GOT3 (cell line): ENCODE measurements around the gene AUTS2.

Source experiments
- DNase-seq: peaks from one replicate; lab custom pipeline; 2025; ENCODE audit warnings: mixed read lengths; lab: John Stamatoyannopoulos, UW

The AUTS2 gene

GRCh38 chr7:70659263-70659662 lies 1061.0 kb downstream of the AUTS2 start:
- DNase-seq, result no peak

- no peak for DNase-seq
These were observed 1062.0 kb downstream of the AUTS2 start for GRCh38 chr7:70660154-70660818.

- DNase-seq, result no peak
These were observed 1062.5 kb downstream of the AUTS2 start for GRCh38 chr7:70660819-70661191.

DNA sequence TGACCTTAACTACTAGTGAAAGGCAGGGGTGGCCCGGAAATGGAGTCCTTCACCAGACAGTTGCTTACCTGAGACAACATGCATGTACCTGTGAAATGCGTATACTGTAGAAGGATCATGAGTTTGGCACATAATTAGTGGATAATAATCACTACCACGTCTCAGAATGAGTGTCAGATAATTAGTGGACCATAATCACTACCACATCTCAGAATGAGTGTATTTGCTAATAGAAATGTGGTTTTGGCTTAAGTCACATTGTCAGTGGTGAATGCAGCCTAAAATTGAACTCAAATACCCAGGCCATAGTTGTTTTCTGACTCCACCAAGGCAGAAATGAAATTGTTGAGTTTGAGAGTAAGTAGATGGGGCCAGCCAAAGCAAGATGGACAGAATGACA lies 1065.4 kb downstream of the AUTS2 start:
- no peak for DNase-seq

- no peak for DNase-seq
These were observed 1067.7 kb downstream of the AUTS2 start for GRCh38 chr7:70665997-70666396.

GRCh38 chr7:70667406-70667805 lies 1069.1 kb downstream of the AUTS2 start:
- DNase-seq, result no peak

DNA sequence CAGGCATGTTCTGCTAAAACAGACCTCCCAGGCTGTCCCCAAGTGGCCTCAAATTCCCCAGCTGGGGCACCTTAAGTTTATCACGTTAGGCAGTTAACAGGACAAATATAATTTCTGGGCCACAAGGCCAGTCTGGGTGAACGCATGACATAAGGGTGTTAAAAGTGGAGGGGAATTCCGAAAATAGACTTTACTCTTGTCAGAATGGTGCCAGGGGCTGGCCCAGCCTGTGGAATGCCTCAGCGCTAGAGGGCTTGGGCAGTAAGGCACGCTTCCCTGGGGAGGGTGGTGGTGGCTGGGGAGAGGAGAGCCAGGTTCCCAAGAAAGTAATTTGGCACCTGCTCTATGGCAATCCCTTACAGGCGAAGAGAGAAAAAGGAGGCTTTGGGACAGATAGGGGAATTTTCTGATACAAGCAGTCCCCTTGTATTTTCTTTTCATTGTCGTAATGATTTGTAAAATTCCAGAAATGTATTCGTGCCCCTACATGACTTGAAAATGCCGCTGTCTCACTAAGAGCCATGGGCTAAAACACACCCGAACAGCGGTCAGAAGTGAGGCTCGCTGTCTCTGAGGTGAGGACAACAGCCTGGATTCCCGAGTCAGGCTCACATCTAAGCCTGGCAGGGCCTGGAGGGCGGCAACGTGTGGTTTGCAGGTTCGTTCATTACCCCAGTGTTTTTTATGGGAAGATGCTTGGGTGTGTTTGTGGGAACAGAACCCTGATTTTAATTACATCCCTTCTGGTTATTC lies 1070.5 kb downstream of the AUTS2 start:
- DNase-seq, result no peak

DNA sequence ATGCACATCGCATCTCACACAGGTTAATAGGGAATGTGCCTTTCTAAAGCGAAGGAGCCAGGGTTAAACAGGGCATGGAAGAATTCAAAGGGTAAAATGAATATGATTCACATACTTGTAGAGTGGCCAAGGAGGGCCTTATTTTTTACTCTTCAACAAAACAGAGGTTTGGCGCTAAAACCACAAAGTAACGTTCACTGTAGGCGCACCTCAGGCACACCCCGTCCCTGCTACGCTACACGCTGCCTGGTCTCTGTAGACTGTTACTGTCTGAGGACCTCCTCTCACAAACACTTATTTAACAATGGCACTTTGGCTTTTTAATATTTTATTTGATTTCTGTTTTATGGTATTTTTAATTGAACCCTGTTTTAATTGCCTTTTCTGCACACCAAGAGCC lies 1071.6 kb downstream of the AUTS2 start:
- no peak for DNase-seq

GRCh38 chr7:70670288-70670687 lies 1072.0 kb downstream of the AUTS2 start:
- DNase-seq, result no peak

DNA sequence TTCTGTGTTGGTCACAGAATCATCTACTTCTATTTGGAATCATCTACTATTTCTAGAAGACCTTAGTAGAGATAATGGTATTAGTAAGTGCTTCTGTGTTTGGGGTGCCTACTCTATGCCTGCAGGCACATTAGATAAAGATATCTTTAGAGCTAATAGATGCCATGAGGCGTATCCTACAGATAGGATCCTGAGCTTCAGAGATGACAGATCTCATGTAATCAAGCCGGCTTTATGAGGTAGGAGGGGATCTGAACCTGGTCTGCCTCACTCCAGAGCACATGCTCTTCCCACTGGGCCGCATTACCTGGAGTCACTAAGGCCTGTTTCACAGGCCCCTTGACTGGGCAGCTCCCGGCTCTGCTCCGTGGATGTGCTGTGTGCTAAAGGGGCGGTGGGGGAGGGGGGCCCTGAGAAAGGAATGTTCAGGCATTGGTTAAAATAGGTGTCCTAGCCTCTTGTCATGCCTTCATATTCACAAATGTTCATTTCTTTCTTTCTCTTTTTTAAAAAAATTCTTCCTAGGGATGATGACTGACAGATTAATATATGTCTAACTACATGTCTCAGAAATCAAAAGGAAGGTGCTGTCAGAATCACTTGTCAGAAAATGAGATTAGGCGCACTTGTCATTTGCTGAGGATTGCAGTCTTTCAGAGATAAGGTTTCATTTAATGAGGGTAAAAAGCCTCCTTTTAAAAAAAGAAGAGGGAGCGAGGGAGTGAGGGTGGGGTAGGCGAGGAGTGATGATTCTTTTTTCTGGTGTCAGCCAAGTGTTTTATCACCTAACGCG lies 1075.7 kb downstream of the AUTS2 start:
- DNase-seq, result no peak

DNA sequence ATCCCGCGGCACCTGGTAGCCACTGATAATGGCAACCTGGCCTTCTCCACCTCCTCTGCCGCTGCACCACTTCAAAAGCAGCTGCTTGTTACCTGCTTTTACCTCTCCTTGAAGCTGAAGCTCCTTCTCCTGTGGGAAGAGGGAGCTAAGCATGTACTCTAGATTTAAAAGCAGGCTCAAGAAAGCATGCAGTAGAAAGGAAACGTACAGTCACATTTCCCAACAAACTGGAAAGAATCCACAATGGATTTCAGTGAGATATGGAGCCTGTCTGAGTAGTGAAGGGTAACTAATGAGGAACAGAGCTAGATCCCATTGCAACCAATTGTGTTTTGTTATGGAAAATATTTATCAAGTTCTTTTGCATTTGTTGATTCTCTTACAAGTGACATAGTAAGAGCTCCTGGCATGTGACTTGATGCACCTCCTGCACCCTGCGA lies 1076.3 kb downstream of the AUTS2 start:
- no peak for DNase-seq

DNA sequence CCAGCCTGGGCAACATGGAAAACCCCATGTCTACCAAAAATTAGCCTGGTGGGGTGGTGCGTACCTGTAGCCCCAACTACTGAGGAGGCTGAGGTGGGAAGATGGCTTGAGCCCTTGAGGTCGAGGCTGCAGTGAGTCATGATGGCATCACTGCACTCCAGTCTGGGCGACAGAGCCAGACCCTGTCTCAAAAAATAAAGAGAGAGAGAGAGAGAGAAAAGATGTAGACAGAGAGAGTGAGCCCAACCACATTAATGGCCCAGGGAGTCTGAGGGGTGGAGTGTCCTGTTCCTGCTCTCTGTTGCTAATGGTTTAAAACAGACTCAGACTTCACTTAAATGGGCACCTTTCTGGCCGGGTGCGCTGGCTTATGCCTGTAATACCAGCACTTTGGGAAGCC lies 1078.0 kb downstream of the AUTS2 start:
- DNase-seq, result no peak

- DNase-seq, result no peak
These were observed 1080.5 kb downstream of the AUTS2 start for GRCh38 chr7:70678621-70679251.

GRCh38 chr7:70679661-70680060 lies 1081.4 kb downstream of the AUTS2 start:
- no peak for DNase-seq

DNA sequence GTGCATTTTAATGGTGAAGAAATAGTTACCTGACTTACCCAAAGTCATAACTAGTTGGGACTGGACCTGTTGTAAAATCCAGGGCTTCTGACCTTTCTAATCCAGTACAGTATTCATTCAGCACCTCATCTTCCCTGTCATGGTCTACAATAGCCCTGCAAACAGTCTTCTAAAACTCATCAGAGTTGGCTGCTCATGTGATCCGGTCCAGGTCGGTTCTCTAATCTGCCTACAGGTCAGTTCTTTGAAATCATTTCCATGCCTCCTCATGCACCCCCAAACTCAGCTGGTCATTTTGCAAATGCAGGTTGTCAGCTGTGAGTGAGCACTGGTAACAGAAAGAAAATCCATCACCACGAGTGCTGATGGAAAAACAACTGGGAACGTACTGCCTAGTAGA lies 1082.0 kb downstream of the AUTS2 start:
- no peak for DNase-seq

GRCh38 chr7:70680743-70681468 lies 1082.6 kb downstream of the AUTS2 start:
- DNase-seq, result no peak

- no peak for DNase-seq
These were observed 1083.4 kb downstream of the AUTS2 start for GRCh38 chr7:70681469-70682350.

GRCh38 chr7:70684173-70684572 lies 1085.9 kb downstream of the AUTS2 start:
- no peak for DNase-seq

DNA sequence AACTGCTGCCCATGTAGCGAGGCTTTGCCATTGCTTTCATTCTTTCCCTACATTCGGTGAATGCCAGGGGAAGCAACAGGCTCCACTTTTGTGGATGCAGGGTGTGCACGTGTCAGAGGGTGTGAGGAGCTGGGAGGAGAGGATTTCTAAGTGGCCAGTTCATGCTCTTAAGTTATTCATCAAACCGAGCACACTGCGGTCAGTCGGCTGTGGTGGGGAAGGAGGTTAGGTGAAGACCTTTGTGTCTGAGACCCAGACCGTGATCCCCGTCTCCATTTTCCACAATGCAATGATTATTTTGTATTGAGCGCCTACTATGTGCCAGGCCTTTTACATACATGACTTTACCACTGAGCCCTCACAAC lies 1095.0 kb downstream of the AUTS2 start:
- DNase-seq, result no peak

DNA sequence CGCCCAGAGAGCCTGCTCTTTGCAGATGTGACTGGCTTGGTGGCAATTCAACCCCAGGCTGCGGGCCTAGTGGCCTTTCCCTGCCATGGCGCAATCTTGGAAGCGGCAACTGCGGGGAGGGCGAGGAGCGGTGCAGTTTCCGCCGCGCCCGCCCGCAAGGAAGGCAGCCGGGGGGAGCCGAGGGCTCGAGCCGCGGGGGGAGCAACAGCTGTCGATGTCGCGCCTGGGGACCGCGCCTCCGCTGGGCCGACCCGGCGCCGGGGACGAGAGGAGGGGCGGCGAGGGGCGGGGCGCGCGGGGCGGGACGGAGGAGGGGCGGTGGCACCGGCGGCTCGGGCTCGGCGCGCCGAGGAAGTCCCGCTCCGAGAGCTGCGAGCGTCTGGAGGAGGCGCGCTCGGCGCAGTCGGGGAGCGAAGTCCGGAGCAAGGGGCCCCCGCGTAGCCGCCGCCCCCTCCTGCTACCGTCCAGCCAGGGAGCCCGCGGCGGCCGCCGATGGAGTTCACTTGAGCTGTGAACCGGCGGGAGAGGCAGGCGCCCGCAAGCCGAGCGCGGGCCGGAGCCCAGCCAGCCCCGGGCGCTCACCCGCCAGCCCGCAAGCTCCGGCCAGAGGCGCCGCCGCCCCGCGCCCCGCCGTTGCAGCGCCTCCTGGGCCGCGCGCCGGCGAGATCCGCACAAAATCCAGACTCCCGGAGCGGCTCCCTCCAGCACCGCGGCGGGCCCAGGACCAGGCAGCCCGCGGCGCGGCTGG lies 1095.6 kb downstream of the AUTS2 start:
- DNase-seq, result no peak
